OCI-LY7 (cell line): Measurements from ENCODE around the gene SCRN2.

Experiments
- EZH2phosphoT487 ChIP-seq: fragments of 200-600 bp; sonication (generic); IDR thresholded peaks from 2 replicates; pipeline ENCODE4 v1.6.1; 2018; ENCODE audit warnings: low read depth, borderline replicate concordance, mild to moderate bottlenecking, mixed run types, antibody characterized with exemption, low read length, moderate library complexity, mixed read lengths
- TF ChIP-seq, protein P1 (sequence below): fragments of 200-600 bp; sonication (generic); conservative IDR thresholded peaks from 2 replicates; pipeline ENCODE4 v1.5.1; 2014; ENCODE audit warnings: mild to moderate bottlenecking, antibody characterized with exemption, low read length, moderate library complexity, mixed read lengths

DNA sequence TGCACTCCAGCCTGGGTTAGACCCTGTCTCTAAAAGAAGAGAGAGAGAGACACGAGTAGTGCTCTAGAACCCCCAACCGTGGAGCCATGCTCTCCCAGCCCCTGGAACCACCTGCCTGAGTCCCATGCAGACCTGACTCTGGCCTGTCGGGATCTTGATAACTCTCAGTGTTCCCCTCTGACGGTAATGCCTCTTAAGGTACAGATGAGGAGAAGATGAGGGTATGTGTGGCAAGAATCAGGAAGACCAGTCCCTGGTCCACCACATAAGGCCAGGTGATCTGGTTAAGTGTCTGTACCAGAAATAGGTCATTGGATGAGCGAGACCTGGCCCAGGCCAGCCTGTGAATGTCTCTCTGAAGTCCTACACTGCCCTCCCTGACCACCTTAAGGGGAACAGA lies 37.9 kb downstream of the SCRN2 start:
- TF ChIP-seq, protein P1, sequence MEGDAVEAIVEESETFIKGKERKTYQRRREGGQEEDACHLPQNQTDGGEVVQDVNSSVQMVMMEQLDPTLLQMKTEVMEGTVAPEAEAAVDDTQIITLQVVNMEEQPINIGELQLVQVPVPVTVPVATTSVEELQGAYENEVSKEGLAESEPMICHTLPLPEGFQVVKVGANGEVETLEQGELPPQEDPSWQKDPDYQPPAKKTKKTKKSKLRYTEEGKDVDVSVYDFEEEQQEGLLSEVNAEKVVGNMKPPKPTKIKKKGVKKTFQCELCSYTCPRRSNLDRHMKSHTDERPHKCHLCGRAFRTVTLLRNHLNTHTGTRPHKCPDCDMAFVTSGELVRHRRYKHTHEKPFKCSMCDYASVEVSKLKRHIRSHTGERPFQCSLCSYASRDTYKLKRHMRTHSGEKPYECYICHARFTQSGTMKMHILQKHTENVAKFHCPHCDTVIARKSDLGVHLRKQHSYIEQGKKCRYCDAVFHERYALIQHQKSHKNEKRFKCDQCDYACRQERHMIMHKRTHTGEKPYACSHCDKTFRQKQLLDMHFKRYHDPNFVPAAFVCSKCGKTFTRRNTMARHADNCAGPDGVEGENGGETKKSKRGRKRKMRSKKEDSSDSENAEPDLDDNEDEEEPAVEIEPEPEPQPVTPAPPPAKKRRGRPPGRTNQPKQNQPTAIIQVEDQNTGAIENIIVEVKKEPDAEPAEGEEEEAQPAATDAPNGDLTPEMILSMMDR: no peak
- no peak for TF ChIP-seq EZH2phosphoT487
